Immature natural killer cell (primary cell): ENCODE data around the gene UNC13D. TPM values are rescaled to one million over a fixed set of nuclear protein-coding genes. Genes with fewer than 3 reads are reported as not detected.
A peak's percentile ranks its signal among the peaks of the same experiment; 100 is the strongest.
"Not testable (repeated sequence)": the region's sequence is repeated elsewhere in the genome, so short reads cannot be mapped to it uniquely, and the experiment has no call there.

Experiments
- DNase-seq, 3 donors: peaks; one replicate each; pipeline ENCODE4 v3.0.0; 2022; ENCODE audit warnings: mixed read lengths in 1 of 3
- H3K27ac Mint-ChIP-seq, 6 donors: one replicate each; pipeline ENCODE4 v1.8.0; 2020; ENCODE audit warnings: mixed read lengths in 6 of 6, mild to moderate bottlenecking in 5 of 6, inconsistent platforms in 4 of 6, moderate library complexity in 3 of 6
- H3K27me3 Mint-ChIP-seq, 3 donors: one replicate each; pipeline ENCODE4 v1.8.0; 2020 to 2021; ENCODE audit warnings: low read depth in 3 of 3, mild to moderate bottlenecking in 3 of 3, mixed read lengths in 3 of 3, moderate library complexity in 3 of 3, inconsistent platforms in 1 of 3
- H3K36me3 Mint-ChIP-seq, 3 donors: one replicate each; pipeline ENCODE4 v1.8.0; 2020; ENCODE audit warnings: mixed read lengths in 3 of 3, inconsistent platforms in 2 of 3, mild to moderate bottlenecking in 2 of 3
- H3K4me1 Mint-ChIP-seq, 2 donors: one replicate each; pipeline ENCODE4 v1.8.0; 2020; ENCODE audit warnings: inconsistent platforms in 2 of 2, mild to moderate bottlenecking in 2 of 2, mixed read lengths in 2 of 2, moderate library complexity in 1 of 2
- H3K4me3 Mint-ChIP-seq, 5 donors: one replicate each; pipeline ENCODE4 v1.8.0; 2020; ENCODE audit warnings: mild to moderate bottlenecking in 5 of 5, mixed read lengths in 5 of 5, inconsistent platforms in 3 of 5, moderate library complexity in 3 of 5
- H3K9me3 Mint-ChIP-seq, 6 donors: one replicate each; pipeline ENCODE4 v1.8.0; 2020; ENCODE audit warnings: mild to moderate bottlenecking in 6 of 6, mixed read lengths in 6 of 6, inconsistent platforms in 4 of 6, moderate library complexity in 3 of 6
- polyA plus RNA-seq, 3 donors: library from polyadenylated mRNA; unstranded; fragments of 300-500 nt; fragmentation: Illumina TruSeq; gene quantifications; one replicate each; pipeline ENCODE4 v1.2.3, GENCODE V29; 2021

The UNC13D gene
- polyA plus RNA-seq, 3 donors from 2014 or later, result 53.1 to 124 (median 57.5) TPM

- Mint-ChIP-seq H3K4me1 (peaks cover 14 to 17% of the 10 kb centered on the region in 2 donors), H3K9me3 (no peaks in the 10 kb centered on the region), H3K4me3 (no peak overlapping the region), H3K27me3 (peaks cover 0 to 2% (median 0%) of the 10 kb centered on the region in 3 donors), H3K36me3 (no peaks in the 10 kb centered on the region), H3K27ac (no peak overlapping the region)
- no peak for DNase-seq
Measured at GRCh38 chr17:75869282-75870141, 25.3 kb upstream of the UNC13D start.

GRCh38 chr17:75868730-75869281, 24.6 kb upstream of the UNC13D start:
- H3K4me3 Mint-ChIP-seq, H3K27me3 Mint-ChIP-seq, H3K36me3 Mint-ChIP-seq, H3K27ac Mint-ChIP-seq, DNase-seq, H3K9me3 Mint-ChIP-seq: not testable (repeated sequence)
- peaks cover 21 to 23% of the 10 kb centered on the region in 2 donors for H3K4me1 Mint-ChIP-seq

GRCh38 chr17:75865404-75866188, 21.4 kb upstream of the UNC13D start:
- H3K36me3 Mint-ChIP-seq, DNase-seq, H3K9me3 Mint-ChIP-seq, H3K27me3 Mint-ChIP-seq: not testable (repeated sequence)
- peak overlapping the region; percentile 90 to 96 (median 94) for H3K27ac Mint-ChIP-seq
- H3K4me3 Mint-ChIP-seq, result peak overlapping the region in 4 of 5 donors; percentile 35 to 76 (median 43)
- H3K4me1 Mint-ChIP-seq, result peaks cover 23 to 30% of the 10 kb centered on the region in 2 donors

GRCh38 chr17:75864887-75865286, 20.7 kb upstream of the UNC13D start:
- H3K36me3 Mint-ChIP-seq, H3K27me3 Mint-ChIP-seq, H3K9me3 Mint-ChIP-seq: not testable (repeated sequence)
- peak in 2 of 3 donors; percentile 40 to 59 for DNase-seq
- peak overlapping the region; percentile 90 to 96 (median 94) for H3K27ac Mint-ChIP-seq
- peak overlapping the region; percentile 59 to 76 (median 72) for H3K4me3 Mint-ChIP-seq
- peaks cover 23 to 30% of the 10 kb centered on the region in 2 donors for H3K4me1 Mint-ChIP-seq

- Mint-ChIP-seq H3K4me3 (peak overlapping the region; percentile 59 to 76 (median 72)), H3K27me3 (peaks cover 0 to 4% (median 2%) of the 10 kb centered on the region in 3 donors), H3K4me1 (peaks cover 23 to 30% of the 10 kb centered on the region in 2 donors), H3K36me3 (no peaks in the 10 kb centered on the region), H3K9me3 (no peaks in the 10 kb centered on the region), H3K27ac (peak overlapping the region; percentile 90 to 96 (median 94))
- peak; percentile 65 to 69 (median 66) for DNase-seq
Measured at GRCh38 chr17:75864448-75864871, 20.3 kb upstream of the UNC13D start.

GRCh38 chr17:75861927-75862317, 17.7 kb upstream of the UNC13D start:
- peaks cover 36 to 47% of the 10 kb centered on the region in 2 donors for H3K4me1 Mint-ChIP-seq
- no peaks in the 10 kb centered on the region for H3K9me3 Mint-ChIP-seq
- H3K36me3 Mint-ChIP-seq, result no peaks in the 10 kb centered on the region
- peaks cover 0 to 4% (median 2%) of the 10 kb centered on the region in 3 donors for H3K27me3 Mint-ChIP-seq
- H3K27ac Mint-ChIP-seq, result peak overlapping the region in 5 of 6 donors; percentile 49 to 92 (median 64)
- peak overlapping the region in 2 of 5 donors; percentile 24 to 48 for H3K4me3 Mint-ChIP-seq
- DNase-seq, result no peak

GRCh38 chr17:75859358-75859757, 15.2 kb upstream of the UNC13D start:
- H3K4me3 Mint-ChIP-seq, H3K9me3 Mint-ChIP-seq, DNase-seq, H3K36me3 Mint-ChIP-seq, H3K27me3 Mint-ChIP-seq: not testable (repeated sequence)
- Mint-ChIP-seq H3K4me1 (peaks cover 26 to 44% of the 10 kb centered on the region in 2 donors), H3K27ac (peak overlapping the region in 2 of 6 donors; percentile 53 to 73)

GRCh38 chr17:75856062-75856756, 12.0 kb upstream of the UNC13D start:
- no peak for DNase-seq
- Mint-ChIP-seq H3K4me3 (peak overlapping the region in 1 of 5 donors; percentile 90), H3K36me3 (no peaks in the 10 kb centered on the region), H3K27ac (peak overlapping the region in 3 of 6 donors; percentile 80 to 93 (median 91)), H3K9me3 (no peaks in the 10 kb centered on the region), H3K27me3 (peaks cover 0 to 4% (median 0%) of the 10 kb centered on the region in 3 donors), H3K4me1 (peaks cover 22 to 46% of the 10 kb centered on the region in 2 donors)

GRCh38 chr17:75855310-75856061, 11.3 kb upstream of the UNC13D start, which contains the start of gene WBP2:
WBP2 (minus strand) TSS chr17:75855335; CDS start chr17:75855297, 38 bp downstream.
- peak within 1 kb of the TSS in 3 of 6 donors; percentile 80 to 93 (median 91) for H3K27ac Mint-ChIP-seq
- H3K4me3 Mint-ChIP-seq, result peak within 1 kb of the TSS in 1 of 5 donors; percentile 90
- no peaks in the 10 kb centered on the region for H3K36me3 Mint-ChIP-seq
- DNase-seq, result peak; percentile 98 to 99 (median 99)
- H3K4me1 Mint-ChIP-seq, result peaks cover 22 to 43% of the 10 kb centered on the region in 2 donors
- peaks cover 0 to 4% (median 0%) of the 10 kb centered on the region in 3 donors for H3K27me3 Mint-ChIP-seq
- no peaks in the 10 kb centered on the region for H3K9me3 Mint-ChIP-seq

GRCh38 chr17:75854881-75855309, 10.7 kb upstream of the UNC13D start:
- Mint-ChIP-seq H3K4me3 (no peak overlapping the region), H3K27ac (no peak overlapping the region), H3K4me1 (peaks cover 22 to 43% of the 10 kb centered on the region in 2 donors), H3K36me3 (no peaks in the 10 kb centered on the region), H3K9me3 (no peaks in the 10 kb centered on the region), H3K27me3 (peaks cover 0 to 4% (median 0%) of the 10 kb centered on the region in 3 donors)
- no peak for DNase-seq

- H3K9me3 Mint-ChIP-seq, result no peaks in the 10 kb centered on the region
- H3K4me3 Mint-ChIP-seq, result no peak overlapping the region
- no peak for DNase-seq
- peaks cover 0 to 4% (median 0%) of the 10 kb centered on the region in 3 donors for H3K27me3 Mint-ChIP-seq
- no peak overlapping the region for H3K27ac Mint-ChIP-seq
- H3K36me3 Mint-ChIP-seq, result no peaks in the 10 kb centered on the region
- peaks cover 22 to 41% of the 10 kb centered on the region in 2 donors for H3K4me1 Mint-ChIP-seq
Measured at GRCh38 chr17:75854101-75854748, 10.0 kb upstream of the UNC13D start.

GRCh38 chr17:75853433-75853832, 9.2 kb upstream of the UNC13D start:
- H3K27ac Mint-ChIP-seq, result peak overlapping the region in 5 of 6 donors; percentile 45 to 86 (median 69)
- H3K36me3 Mint-ChIP-seq, result peaks cover 3 to 4% (median 4%) of the 10 kb centered on the region in 3 donors
- no peaks in the 10 kb centered on the region for H3K9me3 Mint-ChIP-seq
- H3K27me3 Mint-ChIP-seq, result peaks cover 0 to 4% (median 0%) of the 10 kb centered on the region in 3 donors
- no peak for DNase-seq
- H3K4me3 Mint-ChIP-seq, result peak overlapping the region in 3 of 5 donors; percentile 21 to 67 (median 38)
- peaks cover 18 to 38% of the 10 kb centered on the region in 2 donors for H3K4me1 Mint-ChIP-seq
